Measurements from ENCODE around the gene WDR4. TPM values are rescaled to one million over a fixed set of nuclear protein-coding genes. Genes with fewer than 3 reads are reported as not detected.

Gene WDR4
- total RNA-seq, 4 donors from 2014 or later = 6.6 to 22.7 (median 10.3) TPM

GRCh38 chr21:42847726-42848125 lies 31.6 kb downstream of the WDR4 start:
- Histone ChIP-seq H3K9me3 (no peaks in the 10 kb centered on the region), H3K4me1 (no peaks in the 10 kb centered on the region), H3K36me3 (peaks cover 0 to 27% (median 8%) of the 10 kb centered on the region in 4 donors), H3K27ac (no peak overlapping the region), H3K4me3 (no peak overlapping the region), H3K27me3 (no peaks in the 10 kb centered on the region)
- in situ Hi-C loops (cut with MboI; ENCODE audit: low pct_ligation_motif_present in 1 of 4, low pct_unique_long_range_greater_than_20kb in 1 of 4, low sequenced_read_pairs in 3 of 4) = no loop called here
- no peak for DNase-seq
- intact Hi-C loops (cut with DNase I; ENCODE audit: low total_unique reads) = no loop called here
- WGBS, 2 donors (ENCODE audit: low coverage in 1 of 2) = 92 to 100% methylated on average over 2 to 4 of the region's 4 CpGs
- TF ChIP-seq POLR2AphosphoS5 (IDR thresholded peaks at IDR 0.05) (no peak), POLR2A (IDR thresholded peaks at IDR 0.05) (no peak), EP300 (IDR thresholded peaks at IDR 0.05; ENCODE audit: low read depth) (no peak)

- 86 to 88% methylated on average over 15 to 18 of the region's 18 CpGs for WGBS, 2 donors (ENCODE audit: low coverage in 1 of 2)
- no peaks in the 10 kb centered on the region for H3K4me1 ChIP-seq
- no peak overlapping the region for H3K27ac ChIP-seq
- H3K4me3 ChIP-seq = no peak overlapping the region
- H3K9me3 ChIP-seq = no peaks in the 10 kb centered on the region
- H3K36me3 ChIP-seq = peaks cover 0 to 23% (median 8%) of the 10 kb centered on the region in 4 donors
- intact Hi-C loops (cut with DNase I; ENCODE audit: low total_unique reads) = no loop called here
- no peaks in the 10 kb centered on the region for H3K27me3 ChIP-seq
- TF ChIP-seq EP300 (IDR thresholded peaks at IDR 0.05; ENCODE audit: low read depth) (no peak), POLR2A (IDR thresholded peaks at IDR 0.05) (no peak), CTCF (IDR thresholded peaks at IDR 0.05) (no peak), POLR2AphosphoS5 (IDR thresholded peaks at IDR 0.05) (no peak)
- no peak for DNase-seq
- in situ Hi-C loops (cut with MboI; ENCODE audit: low pct_ligation_motif_present in 1 of 4, low pct_unique_long_range_greater_than_20kb in 1 of 4, low sequenced_read_pairs in 3 of 4) = no loop called here
Measured at GRCh38 chr21:42847051-42847707, 32.2 kb downstream of the WDR4 start.

GRCh38 chr21:42846221-42846620 lies 33.1 kb downstream of the WDR4 start:
- WGBS, 2 donors (ENCODE audit: low coverage in 1 of 2) = 83 to 94% methylated on average over 6 to 10 of the region's 10 CpGs
- no peaks in the 10 kb centered on the region for H3K9me3 ChIP-seq
- peaks cover 0 to 17% (median 8%) of the 10 kb centered on the region in 4 donors for H3K36me3 ChIP-seq
- intact Hi-C loops (cut with DNase I; ENCODE audit: low total_unique reads) (no loop called here), in situ Hi-C loops (cut with MboI; ENCODE audit: low pct_ligation_motif_present in 1 of 4, low pct_unique_long_range_greater_than_20kb in 1 of 4, low sequenced_read_pairs in 3 of 4) (no loop called here)
- TF ChIP-seq EP300 (IDR thresholded peaks at IDR 0.05; ENCODE audit: low read depth) (no peak), CTCF (IDR thresholded peaks at IDR 0.05) (no peak), POLR2A (IDR thresholded peaks at IDR 0.05) (no peak), POLR2AphosphoS5 (IDR thresholded peaks at IDR 0.05) (no peak)
- DNase-seq = no peak
- H3K27ac ChIP-seq = no peak overlapping the region
- H3K4me3 ChIP-seq = no peak overlapping the region
- no peaks in the 10 kb centered on the region for H3K4me1 ChIP-seq
- no peaks in the 10 kb centered on the region for H3K27me3 ChIP-seq

- 90 to 100% methylated on average over 3 to 21 of the region's 21 CpGs for WGBS, 2 donors (ENCODE audit: low coverage in 1 of 2)
- no peak overlapping the region for H3K4me3 ChIP-seq
- H3K27me3 ChIP-seq = no peaks in the 10 kb centered on the region
- H3K27ac ChIP-seq = peak overlapping the region in 1 of 4 donors; percentile 0
- H3K9me3 ChIP-seq = no peaks in the 10 kb centered on the region
- no peaks in the 10 kb centered on the region for H3K4me1 ChIP-seq
- intact Hi-C loops (cut with DNase I; ENCODE audit: low total_unique reads) (no loop called here), in situ Hi-C loops (cut with MboI; ENCODE audit: low pct_ligation_motif_present in 1 of 4, low pct_unique_long_range_greater_than_20kb in 1 of 4, low sequenced_read_pairs in 3 of 4) (no loop called here)
- no peak for DNase-seq
- TF ChIP-seq CTCF (IDR thresholded peaks at IDR 0.05) (no peak), POLR2A (IDR thresholded peaks at IDR 0.05) (no peak), EP300 (IDR thresholded peaks at IDR 0.05; ENCODE audit: low read depth) (no peak), POLR2AphosphoS5 (IDR thresholded peaks at IDR 0.05) (no peak)
- peaks cover 0 to 17% (median 8%) of the 10 kb centered on the region in 4 donors for H3K36me3 ChIP-seq
Measured at GRCh38 chr21:42845296-42845965, 33.9 kb downstream of the WDR4 start.

Measured in transverse colon (tissue), 4 donors.